COLO668 (cell line): Measurements from ENCODE around the gene KLHDC9.
"Not testable (repeated sequence)": the region's sequence is repeated elsewhere in the genome, so short reads cannot be mapped to it uniquely, and the experiment has no call there.

Source experiments
- DNase-seq: peaks from one replicate; lab custom pipeline; 2025; ENCODE audit not compliant: unreplicated experiment; lab: John Stamatoyannopoulos, UW

Gene KLHDC9

GRCh38 chr1:161095230-161095629 lies 2.9 kb upstream of the KLHDC9 start:
- no peak for DNase-seq

- no peak for DNase-seq
Measured at GRCh38 chr1:161096015-161096414, 2.1 kb upstream of the KLHDC9 start.

GRCh38 chr1:161096530-161096929 lies 1.6 kb upstream of the KLHDC9 start:
- no peak for DNase-seq

GRCh38 chr1:161099090-161099802 lies 1.1 kb downstream of the KLHDC9 start:
- no peak for DNase-seq

DNA sequence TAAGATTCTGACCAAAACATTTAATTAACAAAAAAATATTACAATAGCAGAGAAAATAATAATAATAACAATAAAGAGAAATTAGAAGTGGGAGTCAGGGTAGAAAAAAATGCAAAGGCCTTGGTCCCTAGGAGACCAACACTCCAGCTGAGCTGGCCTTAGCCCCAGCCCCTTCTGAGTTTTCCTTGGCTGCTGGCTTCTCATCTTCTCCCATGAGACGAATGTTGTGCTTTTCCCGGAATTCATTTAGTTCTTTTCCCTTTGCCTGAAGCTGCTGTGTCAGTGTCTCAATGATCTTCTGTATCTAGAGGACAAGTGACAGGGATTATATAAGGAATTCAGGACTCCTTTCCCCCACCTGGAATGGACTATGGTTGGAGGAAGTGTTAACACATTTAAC lies 2.4 kb downstream of the KLHDC9 start:
- DNase-seq, result no peak

- no peak for DNase-seq
Measured at GRCh38 chr1:161106431-161106830, 8.3 kb downstream of the KLHDC9 start.

DNA sequence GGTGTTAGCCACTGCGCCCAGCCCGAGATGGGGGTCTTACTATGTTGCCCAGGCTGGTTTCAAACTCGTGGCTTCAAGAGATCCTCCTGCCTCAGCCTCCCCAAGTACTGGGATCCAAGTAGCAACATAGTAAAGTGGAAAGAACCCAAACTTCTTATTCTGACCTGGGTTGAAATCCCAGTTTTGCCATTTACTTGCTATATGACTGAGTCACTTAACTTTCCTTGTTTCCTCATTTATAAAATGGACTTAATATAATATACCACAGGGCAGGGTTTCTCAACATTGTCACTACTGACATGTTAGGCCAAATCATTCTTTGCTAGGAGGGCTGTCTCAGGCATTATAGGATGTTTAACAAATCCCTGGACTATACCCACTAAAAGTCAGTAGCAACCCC lies 13.0 kb downstream of the KLHDC9 start:
- DNase-seq, result no peak

DNA sequence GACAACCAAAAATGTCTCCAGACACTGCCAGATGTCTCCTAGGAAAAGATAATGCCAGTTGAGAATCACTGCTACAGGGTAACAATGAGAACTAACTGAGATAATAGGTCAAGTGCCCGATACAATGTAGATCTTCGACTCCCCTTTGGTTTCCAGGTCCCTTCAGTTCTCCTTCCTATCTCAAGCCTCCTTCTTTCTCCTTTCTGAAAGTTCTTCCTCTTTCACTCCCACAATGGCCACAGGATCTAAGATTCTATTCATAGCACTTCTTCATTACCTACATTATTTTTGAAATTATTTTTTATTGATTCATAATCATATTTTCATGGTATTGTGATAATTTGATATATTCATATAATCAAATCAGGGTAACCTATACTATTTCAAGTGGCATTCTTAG lies 13.4 kb downstream of the KLHDC9 start:
- no peak for DNase-seq

DNA sequence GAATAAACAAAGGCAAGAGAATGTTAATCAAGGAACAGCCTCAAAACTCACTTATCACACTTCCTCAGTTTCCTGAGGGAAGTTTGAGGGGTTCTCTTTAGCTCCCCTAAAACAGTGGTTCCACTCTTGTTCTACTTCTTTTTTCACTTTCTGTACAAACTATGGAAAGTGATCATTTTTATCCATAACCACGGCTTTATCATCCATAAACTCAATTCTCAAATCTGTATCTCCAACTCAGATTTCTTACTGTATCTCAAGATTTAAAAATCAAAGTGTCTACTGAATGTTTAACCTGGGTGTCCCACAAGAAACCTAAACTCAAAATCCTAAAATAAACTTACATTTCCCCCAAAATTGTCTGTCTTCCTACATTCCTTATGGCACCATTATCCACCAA lies 15.8 kb downstream of the KLHDC9 start:
- DNase-seq, result no peak

DNA sequence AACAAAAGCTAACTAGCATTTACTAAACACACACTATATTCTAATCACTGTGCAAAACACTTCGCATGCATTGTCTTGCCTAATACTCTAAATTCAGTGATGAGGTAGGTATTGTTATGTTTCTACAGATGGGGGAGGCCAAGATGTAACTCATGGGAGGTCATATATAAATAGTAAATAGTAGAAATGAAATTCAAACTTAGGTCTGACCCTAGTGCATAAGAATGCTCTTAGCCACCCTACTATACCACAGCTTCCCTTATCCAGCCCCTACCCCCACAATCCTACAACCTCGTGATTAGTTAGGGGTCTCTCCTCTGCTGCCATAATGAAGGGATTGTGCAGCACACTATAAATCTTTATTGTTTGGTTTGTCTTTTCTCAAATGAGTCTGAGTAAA lies 16.4 kb downstream of the KLHDC9 start:
- no peak for DNase-seq

DNA sequence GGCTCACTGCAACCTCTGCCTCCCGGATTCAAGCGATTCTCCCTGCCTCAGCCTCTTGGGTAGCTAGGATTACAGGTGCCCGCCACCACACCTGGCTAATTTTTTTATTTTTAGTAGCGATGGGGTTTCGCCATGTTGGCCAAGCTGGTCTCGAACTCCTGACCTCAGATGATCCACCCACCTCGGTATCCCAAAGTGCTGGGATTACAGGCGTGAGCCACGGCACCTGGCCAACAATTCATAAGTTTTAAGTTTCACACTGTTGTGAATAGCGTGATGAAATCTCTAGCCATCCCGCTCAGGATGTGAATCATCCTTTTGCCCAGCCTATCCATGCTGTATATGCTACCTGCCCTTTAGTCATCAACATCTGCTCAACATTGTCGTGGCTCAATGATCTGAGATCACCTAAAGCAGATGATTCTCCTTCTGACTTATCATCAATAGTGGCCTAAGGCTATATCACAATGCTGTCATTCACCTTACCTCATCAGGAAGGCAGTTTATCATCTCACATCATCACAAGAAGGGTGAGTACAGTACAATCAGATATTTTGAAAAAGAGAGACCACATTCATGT lies 17.1 kb downstream of the KLHDC9 start:
- peak; percentile 29 for DNase-seq

GRCh38 chr1:161115961-161116360 lies 17.8 kb downstream of the KLHDC9 start:
- not testable (repeated sequence) for DNase-seq

- peak; percentile 90 for DNase-seq
Measured at GRCh38 chr1:161117759-161118581, 19.8 kb downstream of the KLHDC9 start, which contains the start of the genes NIT1 and PFDN2. TSS of gene NIT1 (plus strand) at chr1:161118105. CDS start at chr1:161118177, 72 bp downstream. TSS of gene PFDN2 (minus strand) at chr1:161118037. CDS start at chr1:161118026, 11 bp downstream.

GRCh38 chr1:161119092-161119903 lies 21.1 kb downstream of the KLHDC9 start:
- peak; percentile 27 for DNase-seq

DNA sequence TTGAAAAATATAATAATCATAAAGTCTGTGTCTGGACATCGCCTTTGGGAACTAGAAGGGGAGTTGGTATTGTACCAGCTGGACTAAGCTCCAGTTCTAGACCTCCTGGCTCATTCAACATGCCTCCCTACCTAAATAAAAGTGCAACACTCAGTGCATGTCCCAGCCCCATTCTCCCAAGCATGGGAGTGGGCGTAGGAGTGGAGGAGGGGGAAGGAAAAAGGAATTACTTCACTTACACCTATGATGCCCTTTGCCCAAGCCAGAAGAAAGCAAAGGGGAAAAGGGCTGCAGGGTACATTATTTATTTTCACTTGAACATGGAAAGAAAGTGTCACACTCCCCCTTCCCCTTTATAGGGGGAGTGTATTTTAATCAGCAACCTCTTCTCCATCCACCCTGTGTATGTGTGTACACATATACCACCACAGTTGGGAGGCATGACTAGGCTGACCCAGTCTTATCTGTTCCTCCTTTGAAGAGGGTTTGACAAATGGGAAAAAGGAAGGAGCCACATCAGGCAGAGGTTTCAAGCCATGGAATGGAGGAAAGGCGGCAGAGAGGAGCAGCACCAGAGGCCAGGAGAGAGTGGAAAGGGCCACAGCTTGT lies 23.0 kb downstream of the KLHDC9 start:
- no peak for DNase-seq

DNA sequence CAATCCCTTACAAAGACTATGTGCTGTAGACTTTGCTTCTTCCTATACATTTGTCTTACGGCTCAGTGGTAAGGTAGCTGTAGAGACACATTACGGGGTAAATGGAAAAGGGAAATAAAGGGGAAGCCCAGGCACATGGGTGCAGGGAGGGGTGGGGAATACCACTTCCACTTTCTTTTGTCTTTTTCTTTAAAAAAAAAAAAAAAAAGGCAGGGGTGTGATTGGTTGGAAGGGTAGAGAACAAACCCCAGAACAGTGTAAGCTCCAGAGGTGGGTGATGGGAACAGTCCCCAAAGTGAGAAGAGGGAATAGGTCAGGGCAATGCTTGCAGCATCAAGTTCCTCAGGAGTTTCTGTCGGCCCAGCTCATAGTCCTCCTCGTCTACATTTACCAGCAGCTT lies 23.7 kb downstream of the KLHDC9 start:
- DNase-seq, result no peak

DNA sequence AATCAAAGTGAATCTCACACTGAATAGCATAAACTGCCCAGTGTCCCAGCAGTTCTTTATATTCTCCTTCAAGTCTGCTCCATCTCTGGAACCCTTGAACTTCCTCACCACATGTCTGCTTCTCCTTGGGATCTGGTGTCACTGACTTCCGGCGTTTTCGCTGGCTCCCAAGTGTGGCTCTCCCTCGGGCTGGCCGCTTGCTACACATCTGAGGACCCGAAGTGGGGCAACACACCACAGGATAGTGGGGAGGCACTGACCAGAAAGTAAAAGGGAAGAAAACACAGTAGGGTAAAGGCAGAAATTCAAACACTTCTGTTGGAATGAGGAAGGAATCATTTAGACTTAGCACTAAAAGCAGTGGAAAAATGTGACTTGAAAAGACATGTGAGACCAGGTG lies 24.8 kb downstream of the KLHDC9 start:
- no peak for DNase-seq

- DNase-seq, result no peak
Measured at GRCh38 chr1:161127649-161128048, 29.5 kb downstream of the KLHDC9 start.

- no peak for DNase-seq
Measured at GRCh38 chr1:161128591-161129420, 30.6 kb downstream of the KLHDC9 start.

DNA sequence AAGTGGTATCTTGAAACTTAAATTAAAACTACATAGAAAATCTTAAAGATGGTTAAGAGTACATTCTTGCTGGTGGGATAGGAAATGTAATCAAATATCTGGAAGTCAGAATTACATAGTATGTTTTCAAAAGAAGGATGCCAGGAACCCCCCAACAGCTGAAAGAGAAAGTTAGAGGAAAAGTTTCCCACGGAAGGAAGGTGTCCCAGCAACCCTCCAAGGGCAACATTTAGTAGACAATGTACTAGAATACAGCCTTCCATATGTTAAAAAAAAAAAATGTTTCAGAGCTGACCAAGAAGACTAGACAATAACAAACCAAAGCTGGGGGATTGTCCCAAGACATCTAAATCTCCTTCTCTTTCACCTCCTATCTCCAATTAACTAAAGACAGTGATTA lies 32.1 kb downstream of the KLHDC9 start:
- no peak for DNase-seq
